ENCODE results near the gene SPDYC. TPM values are rescaled to one million over a fixed set of nuclear protein-coding genes. Genes with fewer than 3 reads are reported as not detected.

The SPDYC gene
- total and polyA plus RNA-seq, 11 donors: not detected

DNA sequence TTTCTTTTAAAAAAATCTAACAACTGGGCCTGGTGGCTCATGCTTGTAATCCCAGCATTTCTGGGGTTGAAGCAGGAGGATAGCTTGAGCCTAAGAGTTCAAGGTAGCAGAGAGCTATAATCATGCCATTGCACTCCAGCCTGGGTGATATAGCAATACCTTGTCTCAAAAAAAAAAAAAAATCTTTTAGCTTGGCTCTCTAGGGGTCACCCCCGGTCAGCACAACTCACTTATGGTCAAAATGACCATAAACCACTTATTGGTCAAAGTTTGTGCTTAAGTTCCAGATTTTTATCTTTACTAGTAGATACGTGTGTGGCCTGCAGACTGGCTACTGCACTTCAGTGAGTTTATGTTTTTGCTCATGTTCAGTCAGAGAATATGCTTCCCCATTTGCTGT is 6.3 kb upstream of the SPDYC start:
- WGBS, 4 donors: 83 to 94% (median 85%) methylated on average over 2 of the region's 2 CpGs
- no peak for TF ChIP-seq POLR2A (IDR thresholded peaks at IDR 0.05)
- TF ChIP-seq, protein P1, sequence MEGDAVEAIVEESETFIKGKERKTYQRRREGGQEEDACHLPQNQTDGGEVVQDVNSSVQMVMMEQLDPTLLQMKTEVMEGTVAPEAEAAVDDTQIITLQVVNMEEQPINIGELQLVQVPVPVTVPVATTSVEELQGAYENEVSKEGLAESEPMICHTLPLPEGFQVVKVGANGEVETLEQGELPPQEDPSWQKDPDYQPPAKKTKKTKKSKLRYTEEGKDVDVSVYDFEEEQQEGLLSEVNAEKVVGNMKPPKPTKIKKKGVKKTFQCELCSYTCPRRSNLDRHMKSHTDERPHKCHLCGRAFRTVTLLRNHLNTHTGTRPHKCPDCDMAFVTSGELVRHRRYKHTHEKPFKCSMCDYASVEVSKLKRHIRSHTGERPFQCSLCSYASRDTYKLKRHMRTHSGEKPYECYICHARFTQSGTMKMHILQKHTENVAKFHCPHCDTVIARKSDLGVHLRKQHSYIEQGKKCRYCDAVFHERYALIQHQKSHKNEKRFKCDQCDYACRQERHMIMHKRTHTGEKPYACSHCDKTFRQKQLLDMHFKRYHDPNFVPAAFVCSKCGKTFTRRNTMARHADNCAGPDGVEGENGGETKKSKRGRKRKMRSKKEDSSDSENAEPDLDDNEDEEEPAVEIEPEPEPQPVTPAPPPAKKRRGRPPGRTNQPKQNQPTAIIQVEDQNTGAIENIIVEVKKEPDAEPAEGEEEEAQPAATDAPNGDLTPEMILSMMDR (IDR thresholded peaks at IDR 0.05): no peak
- Histone ChIP-seq H3K4me3 (no peak overlapping the region), H3K27ac (no peak overlapping the region), H3K36me3 (no peaks in the 10 kb centered on the region), H3K9me3 (no peaks in the 10 kb centered on the region), H3K27me3 (no peaks in the 10 kb centered on the region), H3K4me1 (no peaks in the 10 kb centered on the region)
- DNase-seq (no peak), ATAC-seq (no peak)
- intact Hi-C loops (cut with DNase I): no loop called here

GRCh38 chr11:65165410-65166317 is 4.4 kb upstream of the SPDYC start:
- WGBS, 4 donors: 54 to 61% (median 59%) methylated on average over 31 of the region's 31 CpGs
- H3K4me3 ChIP-seq: peak overlapping the region in 7 of 12 donors; percentile 3 to 43 (median 23)
- ATAC-seq: no peak

DNA sequence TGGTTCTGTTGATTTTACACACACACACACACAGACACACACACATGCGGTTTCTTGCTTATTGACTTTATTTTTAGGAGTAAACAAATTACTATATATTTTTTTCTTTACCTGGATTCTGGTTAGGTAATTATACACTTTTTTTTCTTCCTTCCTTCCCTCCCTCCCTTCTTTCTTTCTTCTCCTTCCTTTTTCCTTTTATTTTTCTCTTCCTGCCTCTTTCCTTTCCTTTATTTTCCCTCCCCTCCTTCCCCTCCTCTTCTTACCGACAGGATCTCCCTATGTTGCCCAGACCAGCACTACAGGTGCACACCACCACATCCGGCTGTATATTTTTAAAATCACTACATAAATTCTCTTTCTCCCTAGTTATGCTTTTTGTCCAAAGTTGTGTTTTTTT is 3.1 kb upstream of the SPDYC start:
- no peak for TF ChIP-seq POLR2A (IDR thresholded peaks at IDR 0.05)
- TF ChIP-seq, protein P1 (IDR thresholded peaks at IDR 0.05): no peak
- intact Hi-C loops (cut with DNase I): no loop called here
- no peak for ATAC-seq
- no peaks in the 10 kb centered on the region for H3K9me3 ChIP-seq
- H3K27me3 ChIP-seq: no peaks in the 10 kb centered on the region
- H3K4me3 ChIP-seq: no peak overlapping the region
- DNase-seq: no peak
- WGBS, 4 donors: 82 to 86% (median 83%) methylated on average over 3 of the region's 3 CpGs
- H3K27ac ChIP-seq: no peak overlapping the region
- no peaks in the 10 kb centered on the region for H3K36me3 ChIP-seq
- peaks cover 0 to 7% (median 0%) of the 10 kb centered on the region in 12 donors for H3K4me1 ChIP-seq

More at GRCh38 chr11:65165410-65166317, 4.4 kb upstream of the SPDYC start:
- H3K4me1 ChIP-seq: peaks cover 0 to 7% (median 0%) of the 10 kb centered on the region in 12 donors
- intact Hi-C loops (cut with DNase I): no loop called here
- H3K27ac ChIP-seq: peak overlapping the region in 1 of 12 donors; percentile 25
- H3K36me3 ChIP-seq: no peaks in the 10 kb centered on the region
- no peak for DNase-seq
- no peak for TF ChIP-seq POLR2A (IDR thresholded peaks at IDR 0.05)
- TF ChIP-seq, protein P1 (IDR thresholded peaks at IDR 0.05): no peak
- H3K27me3 ChIP-seq: no peaks in the 10 kb centered on the region
- H3K9me3 ChIP-seq: no peaks in the 10 kb centered on the region

GRCh38 chr11:65167656-65168055 is 2.4 kb upstream of the SPDYC start:
- 85 to 91% (median 87%) methylated on average over 3 of the region's 3 CpGs for WGBS, 4 donors
- Histone ChIP-seq H3K27ac (no peak overlapping the region), H3K36me3 (no peaks in the 10 kb centered on the region), H3K4me3 (no peak overlapping the region), H3K9me3 (no peaks in the 10 kb centered on the region), H3K4me1 (peaks cover 0 to 7% (median 0%) of the 10 kb centered on the region in 12 donors), H3K27me3 (no peaks in the 10 kb centered on the region)
- intact Hi-C loops (cut with DNase I): no loop called here
- ATAC-seq (no peak), DNase-seq (no peak)
- no peak for TF ChIP-seq POLR2A (IDR thresholded peaks at IDR 0.05)
- TF ChIP-seq, protein P1 (IDR thresholded peaks at IDR 0.05): no peak
